Ovary (tissue), 3 donors: ENCODE measurements around the gene C19orf12.

Experiments
- CTCF ChIP-seq, 3 donors: fragments of 450-650 bp in 2 of 3; fragments of 200-600 bp in 1 of 3; IDR thresholded peaks; one replicate each; pipeline versions ENCODE4 v1.5.1 to v1.8.0; 2016 to 2022; ENCODE audit warnings: antibody characterized with exemption in 3 of 3, mild to moderate bottlenecking in 1 of 3
- EP300 ChIP-seq: sonication (generic); formaldehyde crosslinking; IDR thresholded peaks from one replicate; pipeline ENCODE4 v1.6.1; 2017; ENCODE audit warnings: antibody characterized with exemption
- POLR2A ChIP-seq: fragments of 450-650 bp; IDR thresholded peaks from one replicate; pipeline ENCODE4 v1.6.1; 2017; ENCODE audit warnings: antibody characterized with exemption, mild to moderate bottlenecking, moderate library complexity
- donor health status: DM: no; HTN: no; CAD: no.

- TF ChIP-seq CTCF (IDR thresholded peaks at IDR 0.05) (no peak), EP300 (no peak), POLR2A (no peak)
Observed at GRCh38 chr19:29663861-29664752, 51.0 kb downstream of the C19orf12 start.
